HG03280 (cell line): ENCODE measurements around the gene WDR93.
"Not testable (repeated sequence)": the region's sequence is repeated elsewhere in the genome, so short reads cannot be mapped to it uniquely, and the experiment has no call there.

Experiments
- ATAC-seq: cut with Tn5 transposase; IDR thresholded peaks from one replicate; pipeline ENCODE4 v1.9.1; 2021; ENCODE audit warnings: mild to moderate bottlenecking, moderate library complexity; ENCODE audit not compliant: unreplicated experiment

WDR93 gene

DNA sequence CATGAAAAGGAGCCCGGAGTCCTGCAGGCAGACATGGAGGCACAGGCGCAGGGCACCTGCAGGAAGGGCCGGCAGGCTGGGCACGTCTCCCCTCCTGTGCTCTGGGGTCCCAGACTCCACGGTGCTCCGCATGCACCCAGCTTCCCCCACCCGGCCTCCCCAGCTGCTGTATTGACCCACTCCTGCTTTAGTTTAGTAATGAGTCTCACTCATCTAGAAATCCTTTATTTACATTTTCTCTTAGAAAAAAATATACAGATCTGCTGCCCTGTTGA lies 94.0 kb downstream of the WDR93 start:
- no peak for ATAC-seq

DNA sequence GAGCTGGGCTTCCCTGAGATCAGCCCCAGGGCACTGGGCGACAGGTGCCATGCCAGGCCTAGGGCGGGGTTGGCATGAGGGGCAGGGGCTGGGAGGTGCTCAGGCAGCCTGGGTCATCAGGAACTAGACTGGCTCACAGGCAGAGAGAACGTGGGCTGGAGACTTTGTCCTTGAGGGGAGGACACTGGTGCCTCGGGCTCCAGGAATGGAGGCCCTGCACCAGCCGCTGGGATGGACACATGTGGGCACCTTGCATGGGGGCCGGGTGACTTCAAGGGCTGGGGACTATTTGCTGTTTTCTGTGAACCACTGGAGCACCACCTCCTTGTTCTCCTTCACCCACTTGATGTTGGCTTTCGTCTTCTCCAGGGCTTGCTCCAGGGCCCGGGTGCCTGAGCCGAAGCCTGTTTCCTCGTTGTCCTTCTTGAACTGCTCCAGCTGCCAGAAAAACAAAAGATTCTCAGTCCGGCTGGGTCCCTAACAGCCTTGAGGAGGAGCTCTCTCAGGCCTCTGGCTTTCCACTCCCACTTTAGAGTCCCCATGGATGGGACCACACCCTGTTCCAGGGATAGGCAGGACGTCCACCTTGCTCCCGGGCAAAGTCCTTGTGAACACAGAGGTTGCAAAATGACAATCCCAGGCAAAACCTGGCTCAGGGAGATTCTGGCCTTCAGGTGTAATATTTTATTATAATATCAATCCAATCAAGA lies 94.6 kb downstream of the WDR93 start:
- no peak for ATAC-seq

DNA sequence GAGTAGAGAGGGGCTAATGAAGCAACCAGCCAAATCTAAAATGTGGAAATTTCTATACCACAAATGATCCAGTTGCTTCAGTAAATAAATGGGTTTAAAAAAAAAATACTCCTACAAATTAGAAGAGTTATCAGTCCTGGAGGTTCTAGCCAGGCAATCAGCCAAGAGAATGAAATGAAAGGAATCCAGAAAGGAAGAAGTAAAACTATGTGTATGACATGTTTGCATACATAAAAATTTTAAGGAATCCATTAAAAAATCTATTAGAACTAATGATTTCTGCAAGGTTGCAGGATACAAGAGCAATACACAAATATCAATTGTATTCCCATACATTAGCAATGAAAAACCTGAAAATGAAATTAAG lies 95.1 kb downstream of the WDR93 start:
- ATAC-seq: no peak

GRCh38 chr15:89787944-89788343 lies 97.3 kb downstream of the WDR93 start:
- ATAC-seq: no peak

- not testable (repeated sequence) for ATAC-seq
These were observed 98.0 kb downstream of the WDR93 start for GRCh38 chr15:89788585-89788984.

GRCh38 chr15:89790206-89790605 lies 99.6 kb downstream of the WDR93 start:
- ATAC-seq: no peak

DNA sequence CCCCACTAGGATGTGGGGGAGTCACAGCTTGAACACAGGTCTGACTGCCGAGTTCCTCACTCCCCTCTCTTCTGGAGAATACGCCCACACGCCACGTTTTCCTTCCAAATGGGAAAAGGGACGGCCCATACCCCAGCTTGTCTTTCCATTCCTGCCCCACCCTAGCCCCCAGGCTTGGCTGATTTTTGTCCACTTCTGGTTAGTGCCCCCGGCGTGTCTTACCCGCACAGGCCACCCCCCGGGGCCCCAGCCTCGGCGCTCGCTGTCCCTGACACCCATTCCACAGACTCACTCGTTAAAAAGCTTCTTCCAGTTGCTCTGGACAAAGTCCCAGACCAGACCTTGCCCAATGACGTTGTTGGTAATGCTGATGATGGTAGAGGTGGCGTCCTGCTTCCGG lies 100.0 kb downstream of the WDR93 start:
- no peak for ATAC-seq

GRCh38 chr15:89792106-89792805 lies 101.6 kb downstream of the WDR93 start:
- no peak for ATAC-seq
